Occipital lobe (tissue), 2 donors: ENCODE data around the gene FBLN1. TPM values are rescaled to one million over a fixed set of nuclear protein-coding genes. Genes with fewer than 3 reads are reported as not detected.
"Not testable (repeated sequence)": the region's sequence is repeated elsewhere in the genome, so short reads cannot be mapped to it uniquely, and the experiment has no call there.

Experiments used
- DNase-seq: peaks from one replicate; lab custom pipeline; 2025; lab: John Stamatoyannopoulos, UW
- total RNA-seq: library from RNA; depleted of rRNA; stranded (reverse); fragments of >200 nt; gene quantifications from one replicate; pipeline ENCODE4 v1.2.3, GENCODE V29; 2014

Gene FBLN1
- total RNA-seq, 1 donor from 2014 or later = 22.3 TPM

- no peak for DNase-seq
These were observed 79.7 kb downstream of the FBLN1 start for GRCh38 chr22:45582236-45582954.

GRCh38 chr22:45582955-45583320 is 80.3 kb downstream of the FBLN1 start:
- no peak for DNase-seq

- DNase-seq = no peak
These were observed 80.8 kb downstream of the FBLN1 start for GRCh38 chr22:45583504-45583903.

GRCh38 chr22:45584121-45584570 is 81.5 kb downstream of the FBLN1 start:
- DNase-seq = peak; percentile 9

GRCh38 chr22:45584621-45585436 is 82.1 kb downstream of the FBLN1 start:
- no peak for DNase-seq

GRCh38 chr22:45585437-45585755 is 82.7 kb downstream of the FBLN1 start:
- DNase-seq = no peak

GRCh38 chr22:45585946-45586540 is 83.4 kb downstream of the FBLN1 start:
- no peak for DNase-seq

GRCh38 chr22:45586651-45587405 is 84.1 kb downstream of the FBLN1 start:
- DNase-seq = no peak

- no peak for DNase-seq
These were observed 85.2 kb downstream of the FBLN1 start for GRCh38 chr22:45587638-45588505.

- DNase-seq = no peak
These were observed 86.9 kb downstream of the FBLN1 start for GRCh38 chr22:45589556-45589955.

GRCh38 chr22:45590262-45590661 is 87.6 kb downstream of the FBLN1 start:
- DNase-seq = no peak

- not testable (repeated sequence) for DNase-seq
These were observed 89.0 kb downstream of the FBLN1 start for GRCh38 chr22:45591633-45592213.

GRCh38 chr22:45594123-45594941 is 91.6 kb downstream of the FBLN1 start:
- DNase-seq = no peak

GRCh38 chr22:45597460-45598192 is 94.9 kb downstream of the FBLN1 start:
- DNase-seq = no peak

- no peak for DNase-seq
These were observed 96.0 kb downstream of the FBLN1 start for GRCh38 chr22:45598596-45599217.

GRCh38 chr22:45599836-45600577 is 97.3 kb downstream of the FBLN1 start:
- no peak for DNase-seq
